ENCODE results near the gene KHDRBS1.
A peak's percentile ranks its signal among the peaks of the same experiment; 100 is the strongest.
"Not testable (repeated sequence)": the region's sequence is repeated elsewhere in the genome, so short reads cannot be mapped to it uniquely, and the experiment has no call there.

Gene KHDRBS1, protein sequence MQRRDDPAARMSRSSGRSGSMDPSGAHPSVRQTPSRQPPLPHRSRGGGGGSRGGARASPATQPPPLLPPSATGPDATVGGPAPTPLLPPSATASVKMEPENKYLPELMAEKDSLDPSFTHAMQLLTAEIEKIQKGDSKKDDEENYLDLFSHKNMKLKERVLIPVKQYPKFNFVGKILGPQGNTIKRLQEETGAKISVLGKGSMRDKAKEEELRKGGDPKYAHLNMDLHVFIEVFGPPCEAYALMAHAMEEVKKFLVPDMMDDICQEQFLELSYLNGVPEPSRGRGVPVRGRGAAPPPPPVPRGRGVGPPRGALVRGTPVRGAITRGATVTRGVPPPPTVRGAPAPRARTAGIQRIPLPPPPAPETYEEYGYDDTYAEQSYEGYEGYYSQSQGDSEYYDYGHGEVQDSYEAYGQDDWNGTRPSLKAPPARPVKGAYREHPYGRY

DNA sequence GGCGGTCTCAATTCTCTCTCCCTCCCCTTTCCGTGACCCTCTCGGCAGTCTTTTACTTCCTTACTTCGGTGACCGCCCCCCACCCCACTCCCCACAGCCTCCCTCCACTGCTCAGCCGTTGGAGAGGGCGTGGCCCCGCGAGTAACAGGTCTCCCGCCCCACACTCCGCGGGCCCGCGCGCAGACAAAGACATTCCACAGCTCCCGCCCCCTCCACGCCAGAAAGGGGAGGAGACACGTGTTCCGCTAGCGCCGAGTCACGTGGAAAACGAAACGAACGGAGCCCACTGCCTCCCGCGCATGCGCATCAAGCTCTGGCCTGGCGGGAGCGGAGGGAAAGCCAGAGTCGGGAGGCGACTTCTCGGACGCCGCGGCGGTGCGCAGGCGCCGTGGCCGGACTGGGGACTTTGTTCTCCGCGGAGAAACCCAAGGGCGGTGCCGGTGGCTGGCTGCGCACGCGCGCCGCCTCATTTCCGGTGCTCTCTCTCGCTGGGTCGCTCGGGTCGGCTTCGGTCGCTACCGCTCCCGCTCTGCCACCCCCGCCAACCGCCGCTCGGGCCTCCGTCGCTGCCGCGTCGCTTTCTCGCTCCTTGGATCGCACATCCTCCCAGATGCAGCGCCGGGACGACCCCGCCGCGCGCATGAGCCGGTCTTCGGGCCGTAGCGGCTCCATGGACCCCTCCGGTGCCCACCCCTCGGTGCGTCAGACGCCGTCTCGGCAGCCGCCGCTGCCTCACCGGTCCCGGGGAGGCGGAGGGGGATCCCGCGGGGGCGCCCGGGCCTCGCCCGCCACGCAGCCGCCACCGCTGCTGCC lies at the start of gene KHDRBS1:
Gene KHDRBS1 (plus strand): TSS at position 483 of the 813 bp plus-strand sequence. CDS start 128 bp downstream, at position 611.
- peak; percentile 97 for DNase-seq

DNA sequence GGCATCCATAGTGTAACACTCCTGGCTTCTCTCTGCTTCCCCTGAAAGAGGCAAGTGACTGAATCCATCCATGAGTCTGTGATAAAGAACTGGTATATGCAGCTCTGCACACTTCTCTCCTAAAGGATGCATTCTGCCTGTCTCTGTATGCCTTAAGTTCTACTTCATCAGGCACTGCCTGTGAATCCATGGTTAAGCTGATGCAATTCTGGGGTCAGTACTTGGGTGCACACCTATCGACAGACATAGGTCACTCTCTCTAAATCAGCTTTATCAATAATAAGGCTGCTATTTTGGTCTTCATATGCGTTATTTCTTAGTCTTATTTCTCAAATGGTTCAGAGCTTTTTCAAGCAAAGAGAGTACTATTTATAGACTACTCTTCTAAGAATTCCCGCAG lies 42.8 kb upstream of the KHDRBS1 start:
- DNase-seq: no peak

DNA sequence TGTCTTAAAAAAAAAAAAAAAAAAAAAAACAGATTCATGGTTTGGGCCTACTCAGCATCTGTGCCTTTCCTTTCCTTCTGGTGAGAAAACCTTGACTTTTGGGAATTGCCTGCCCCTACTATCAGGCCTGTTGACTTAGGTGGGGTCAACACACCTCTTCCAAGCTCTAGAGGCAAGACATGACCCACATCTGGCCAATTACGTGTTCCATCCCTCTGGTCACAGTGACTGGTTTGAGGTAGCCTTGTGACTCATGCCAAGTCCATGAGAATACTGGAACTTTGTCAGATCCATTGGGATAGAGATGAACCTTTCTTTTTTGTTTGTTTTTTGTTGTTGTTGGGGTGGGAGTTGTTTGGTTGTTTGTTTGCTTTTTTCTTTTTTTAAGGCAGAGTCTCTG lies 37.3 kb upstream of the KHDRBS1 start:
- no peak for DNase-seq

DNA sequence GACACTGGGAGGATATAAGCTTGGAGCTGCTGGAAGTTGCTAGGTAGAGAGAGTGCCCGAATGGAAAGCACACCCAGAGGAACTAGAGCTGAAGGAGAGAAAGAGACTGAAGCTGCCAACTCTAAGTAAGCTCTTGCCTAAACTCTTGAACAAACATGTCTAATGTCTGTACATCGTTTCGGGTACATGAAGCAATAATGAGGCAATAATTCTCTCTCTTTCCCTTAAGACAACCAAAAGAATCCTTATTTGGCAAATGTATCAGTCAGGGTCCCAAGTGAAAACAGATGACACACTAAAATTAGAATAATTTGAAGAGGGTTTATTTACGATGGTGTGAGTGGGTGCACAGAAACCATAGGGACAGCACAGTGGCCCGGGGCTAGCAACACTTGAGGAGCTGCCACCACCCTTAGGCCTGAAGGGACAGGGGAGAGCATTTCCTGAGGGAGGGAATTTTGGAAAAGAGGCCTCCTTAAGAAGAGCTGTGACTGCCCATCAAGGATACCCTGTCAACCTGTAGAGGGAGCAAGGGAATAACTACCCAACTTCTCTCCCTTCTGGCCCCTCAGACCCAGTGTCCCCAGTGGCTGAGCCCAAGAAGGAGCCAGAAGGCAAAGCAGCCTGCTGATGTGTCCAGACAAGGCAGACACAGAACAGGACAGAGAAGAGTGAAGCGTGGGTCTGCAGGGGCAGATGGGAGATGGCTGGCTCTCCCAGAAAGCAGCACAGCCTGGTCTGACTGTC lies 36.1 kb upstream of the KHDRBS1 start:
- no peak for DNase-seq

DNA sequence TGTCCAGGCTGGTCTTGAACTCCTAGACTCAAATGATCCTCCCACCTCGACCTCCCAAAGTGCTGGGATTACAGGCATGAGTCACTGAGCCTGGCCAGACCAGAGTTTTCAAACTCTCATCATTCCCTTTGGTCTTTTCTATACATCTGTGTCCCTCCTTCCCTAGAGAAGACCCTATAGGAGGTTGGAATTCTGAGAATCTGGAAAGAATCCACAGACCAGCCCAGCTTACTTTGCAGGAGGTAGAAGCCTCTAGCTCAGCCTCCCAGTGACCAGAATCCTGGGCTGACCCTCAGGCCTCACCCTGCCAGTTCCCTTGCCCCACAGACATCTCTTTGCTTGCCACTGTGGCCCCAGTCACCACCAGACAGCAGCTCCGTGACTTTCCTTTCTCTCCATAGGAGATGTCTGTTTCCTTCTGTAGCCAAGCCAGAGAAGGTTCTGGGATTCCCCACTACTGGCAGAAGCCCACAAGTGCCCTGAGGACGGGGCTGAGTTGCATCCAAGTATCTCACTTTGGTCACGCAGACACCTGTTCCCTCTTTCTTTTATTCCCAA lies 34.7 kb upstream of the KHDRBS1 start:
- DNase-seq: no peak

DNA sequence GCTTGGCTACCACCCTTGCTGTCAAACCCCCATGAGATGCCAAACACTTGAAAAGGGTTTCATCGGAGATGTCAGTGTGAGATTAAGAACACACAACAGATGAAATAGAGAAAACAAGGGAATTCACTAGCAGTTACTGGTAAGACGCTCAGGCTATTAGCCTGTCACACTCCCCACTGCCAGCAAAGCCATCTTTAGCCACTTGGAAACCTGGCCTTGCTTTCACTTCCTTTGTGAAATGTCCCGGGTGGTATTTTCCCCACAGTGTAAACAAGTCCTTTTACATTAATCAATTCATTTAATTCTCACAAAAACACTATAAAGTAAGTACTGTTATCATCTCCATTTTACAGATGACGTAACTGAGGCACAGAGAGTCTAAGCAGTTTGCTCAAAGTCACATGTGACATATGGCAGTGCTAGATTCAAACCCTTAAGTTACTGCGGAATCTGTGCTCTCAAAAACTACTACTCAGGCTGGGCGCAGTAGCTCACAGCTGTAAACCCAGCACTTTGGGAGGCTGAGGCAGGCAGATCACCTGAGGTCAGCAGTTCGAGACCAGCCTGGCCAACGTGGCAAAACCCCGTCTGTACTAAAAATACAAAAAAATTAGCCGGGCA lies 32.7 kb upstream of the KHDRBS1 start:
- DNase-seq: no peak

DNA sequence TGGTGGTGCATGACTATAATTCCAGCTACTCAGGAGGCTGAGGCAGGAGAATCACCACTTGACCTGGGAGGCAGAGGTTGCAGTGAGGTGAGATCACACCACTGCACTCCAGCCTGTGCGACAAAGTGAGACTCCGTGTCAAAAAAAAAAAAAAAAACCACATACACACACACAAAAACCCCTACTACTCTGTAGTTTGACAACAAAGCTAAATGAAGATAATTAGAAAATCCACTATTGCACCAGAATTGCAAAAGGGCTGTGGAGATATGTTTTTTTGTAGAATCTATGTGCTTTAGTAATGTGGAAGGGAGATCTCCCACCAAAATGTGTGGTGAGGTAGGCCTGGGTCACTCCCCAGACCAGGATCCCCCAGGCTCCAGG lies 32.2 kb upstream of the KHDRBS1 start:
- no peak for DNase-seq

DNA sequence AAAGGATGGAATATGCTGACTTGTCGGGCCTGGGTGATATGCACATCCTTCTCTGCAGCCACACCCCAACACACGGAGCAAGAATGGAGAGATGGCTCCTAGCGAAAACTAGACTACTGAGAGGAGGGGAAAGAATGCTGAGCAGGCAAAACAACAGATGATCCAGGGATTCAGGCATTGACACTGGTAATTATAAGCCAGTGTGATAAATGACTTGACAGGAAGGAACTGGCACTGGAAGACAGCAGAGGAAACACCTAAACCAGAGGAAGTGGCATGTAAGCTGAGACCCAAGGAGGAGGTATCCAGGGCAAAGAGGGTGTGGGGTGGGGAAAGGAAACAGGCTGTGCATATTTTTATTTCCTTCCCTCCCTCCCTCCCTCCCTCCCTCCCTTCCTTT lies 31.7 kb upstream of the KHDRBS1 start:
- DNase-seq: no peak

DNA sequence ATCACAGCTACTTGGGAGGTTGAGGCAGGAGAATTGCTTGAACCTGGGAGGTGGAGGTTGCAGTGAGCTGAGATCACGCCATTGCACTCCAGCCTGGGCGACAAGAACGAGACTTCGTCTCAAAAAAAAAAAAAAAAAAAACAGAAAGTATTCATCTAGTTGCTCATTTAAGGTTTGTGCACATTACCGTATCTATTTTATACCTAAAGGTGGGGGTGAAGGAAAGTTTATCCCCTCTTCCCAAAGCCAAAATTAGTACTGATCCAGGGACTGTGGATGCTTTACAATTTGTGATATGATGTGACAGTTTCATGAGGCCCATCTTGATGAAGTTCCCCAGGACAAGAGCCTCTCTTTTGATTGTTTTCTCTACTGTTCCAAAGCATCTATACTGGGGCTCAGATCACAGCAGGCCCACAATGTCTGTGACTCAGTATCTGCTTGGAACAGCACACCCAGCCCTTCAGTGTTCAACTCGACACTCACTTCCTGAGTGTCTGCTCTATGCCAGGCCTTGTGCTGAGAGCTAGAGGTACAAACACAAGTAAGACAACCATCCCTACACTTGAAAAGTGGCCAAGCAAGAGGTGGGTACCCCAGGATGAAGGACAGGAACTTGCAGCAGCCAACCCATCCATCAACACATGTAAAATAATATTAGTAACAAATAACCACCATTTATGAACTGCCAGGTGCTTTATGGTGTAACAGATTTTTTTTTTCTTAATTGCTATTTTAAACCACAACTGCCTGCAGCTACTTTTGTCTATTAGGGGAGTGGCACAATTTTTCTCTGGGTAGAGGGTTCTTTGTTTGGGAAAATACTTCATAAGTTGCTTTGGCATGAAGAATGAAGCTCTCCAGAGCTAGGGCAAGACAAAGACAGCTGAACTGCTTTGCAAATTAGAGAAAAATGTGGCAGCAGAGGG lies 29.0 kb upstream of the KHDRBS1 start:
- DNase-seq: no peak

DNA sequence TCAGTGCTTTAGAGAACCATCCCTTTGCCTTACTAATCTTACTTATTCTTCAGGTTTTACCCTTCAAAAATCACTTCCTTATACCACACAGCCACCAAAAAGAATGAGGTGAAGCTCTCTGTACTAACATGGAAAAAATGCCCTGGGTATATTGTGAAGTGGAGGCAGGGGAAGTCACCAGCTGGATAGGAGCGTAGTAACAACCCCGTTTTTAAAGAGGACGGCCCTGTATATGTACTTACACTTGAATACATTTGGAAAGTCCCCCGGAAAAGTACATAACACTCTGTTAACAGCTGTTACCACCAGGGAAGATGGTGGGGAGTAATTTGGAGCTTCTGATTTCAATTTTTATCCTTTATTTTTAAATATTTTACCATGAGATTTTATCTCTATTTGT lies 28.2 kb upstream of the KHDRBS1 start:
- DNase-seq: no peak

DNA sequence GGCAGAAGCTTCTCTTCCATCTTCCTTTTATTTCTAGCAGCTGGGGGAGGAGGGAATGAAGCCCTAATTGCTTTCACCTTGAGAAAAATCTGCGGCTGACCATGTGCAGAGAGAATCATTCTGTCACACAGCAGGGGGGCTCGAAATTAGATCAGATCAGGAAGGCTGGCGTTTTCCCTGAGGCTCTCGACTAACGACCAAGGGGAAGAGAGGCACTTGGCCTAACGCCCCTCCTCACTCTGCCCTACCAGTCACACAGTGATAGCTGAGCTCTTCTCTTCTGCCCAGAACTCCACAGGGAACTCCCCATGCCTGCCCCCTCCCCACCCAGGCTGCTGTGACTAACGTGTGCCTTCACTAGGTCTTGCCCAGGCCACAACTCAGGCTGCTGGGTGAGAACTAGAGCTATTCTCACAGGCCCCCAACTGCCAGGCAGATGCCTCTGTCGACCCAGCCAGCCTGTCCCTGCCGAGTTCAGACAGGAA lies 26.5 kb upstream of the KHDRBS1 start:
- DNase-seq: no peak

DNA sequence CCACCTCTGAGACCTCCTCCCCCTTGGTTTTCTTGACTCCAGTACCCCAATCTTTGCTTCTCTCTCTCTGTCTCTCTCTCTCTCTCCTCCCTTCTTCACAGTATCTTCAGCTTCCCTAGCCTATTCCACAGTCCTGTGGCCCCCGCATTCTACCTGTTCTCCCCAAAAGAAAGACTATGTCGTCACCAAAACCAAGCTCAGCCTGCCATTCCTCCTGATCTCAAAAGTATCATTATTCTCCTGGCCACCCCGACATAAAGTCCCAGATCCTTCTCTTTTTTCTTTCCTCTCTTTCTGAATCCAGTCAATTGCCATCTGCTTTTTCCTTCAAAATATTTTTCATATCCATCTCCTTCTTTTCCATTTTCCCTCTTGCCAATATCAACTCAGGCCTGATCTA lies 23.7 kb upstream of the KHDRBS1 start:
- no peak for DNase-seq

DNA sequence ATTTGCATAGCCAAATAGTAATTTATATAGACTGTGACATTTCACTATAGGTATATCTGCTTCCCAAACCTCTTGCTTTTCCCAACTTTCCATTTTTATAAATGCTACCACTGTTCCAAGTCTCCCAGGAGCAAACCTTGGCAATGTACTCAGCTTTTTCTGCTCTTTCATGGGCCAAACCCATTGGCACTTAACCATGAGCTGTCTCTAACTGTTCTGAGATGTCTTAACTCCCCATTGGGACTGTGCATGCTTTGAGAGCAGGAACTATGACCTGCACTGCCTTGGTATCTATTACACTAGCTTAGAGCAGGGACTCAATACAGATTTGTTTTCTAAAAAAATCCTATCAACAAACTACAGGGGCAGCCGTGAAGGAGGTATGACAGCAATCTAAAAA lies 22.5 kb upstream of the KHDRBS1 start:
- no peak for DNase-seq

DNA sequence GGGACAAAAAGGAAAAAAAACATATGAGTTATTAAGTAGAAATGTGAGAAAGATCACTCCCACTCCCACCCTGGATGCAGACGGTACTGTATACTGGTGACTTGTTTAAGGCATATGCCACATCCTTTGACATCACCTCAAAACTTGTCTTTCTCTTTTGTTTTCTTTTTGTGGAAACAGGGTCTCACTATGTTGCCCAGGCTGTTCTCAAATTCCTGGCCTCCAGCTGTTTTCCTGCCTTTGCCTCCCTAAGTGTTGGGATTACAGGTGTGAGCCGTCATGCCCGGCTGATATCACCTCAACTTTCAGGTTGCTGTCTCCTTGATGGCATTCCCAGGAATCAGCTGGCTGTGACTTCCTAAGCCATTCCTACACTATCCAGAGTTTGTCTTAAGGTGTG lies 18.4 kb upstream of the KHDRBS1 start:
- DNase-seq: no peak

DNA sequence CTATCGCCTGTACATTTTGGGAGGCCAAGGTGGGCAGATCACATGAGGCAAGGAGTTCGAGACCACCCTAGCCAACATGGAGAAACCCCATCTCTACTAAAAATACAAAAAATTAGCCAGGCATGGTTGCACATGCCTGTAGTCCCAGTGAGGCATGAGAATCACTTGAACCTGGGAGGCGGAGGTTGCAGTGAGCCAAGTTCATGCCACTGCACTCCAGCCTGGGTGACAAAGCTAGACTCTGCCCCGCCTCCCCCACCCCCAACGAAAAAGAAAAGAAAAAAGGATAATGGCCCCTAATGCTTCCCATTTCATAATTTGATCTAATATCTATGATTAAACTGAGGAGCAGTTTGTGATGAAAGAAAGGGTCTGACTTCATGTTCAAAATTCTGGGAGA lies 17.5 kb upstream of the KHDRBS1 start:
- not testable (repeated sequence) for DNase-seq

DNA sequence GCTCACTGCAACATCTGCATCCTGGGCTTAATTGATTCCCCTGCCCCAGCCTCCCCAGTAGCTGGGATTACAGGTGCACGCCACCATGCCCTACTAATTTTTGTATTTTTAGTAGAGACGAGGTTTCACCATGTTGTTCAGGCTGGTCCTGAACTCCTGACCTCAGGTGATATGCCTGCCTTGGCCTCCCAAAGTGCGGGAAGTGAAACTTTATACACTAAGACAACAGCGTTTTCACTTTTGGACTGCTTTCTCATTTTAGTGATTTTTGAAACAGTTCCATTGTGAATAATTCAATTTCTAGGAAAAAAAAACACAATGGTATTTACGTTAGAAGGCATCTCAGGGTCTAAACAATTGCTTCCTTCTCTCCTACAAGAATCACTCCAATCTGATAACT lies 11.8 kb upstream of the KHDRBS1 start:
- DNase-seq: no peak

DNA sequence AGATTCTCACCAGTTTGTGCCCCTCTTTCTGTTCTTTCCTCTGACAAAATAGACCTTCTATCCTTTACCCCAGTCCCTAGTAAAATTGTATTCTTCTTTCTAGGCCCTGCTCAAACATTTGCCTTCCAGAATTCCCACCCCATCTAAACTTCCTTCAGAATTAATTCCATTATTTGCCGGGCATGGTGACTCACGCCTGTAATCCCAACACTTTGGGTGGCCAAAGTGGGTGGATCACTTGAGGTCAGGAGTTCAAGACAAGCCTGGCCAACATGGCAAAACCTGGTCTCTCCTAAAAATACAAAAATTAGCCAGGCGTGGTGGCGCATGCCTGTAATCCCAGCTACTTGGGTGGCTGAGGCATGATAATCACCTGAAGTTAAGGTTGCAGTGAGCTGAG lies 11.4 kb upstream of the KHDRBS1 start:
- DNase-seq: not testable (repeated sequence)

DNA sequence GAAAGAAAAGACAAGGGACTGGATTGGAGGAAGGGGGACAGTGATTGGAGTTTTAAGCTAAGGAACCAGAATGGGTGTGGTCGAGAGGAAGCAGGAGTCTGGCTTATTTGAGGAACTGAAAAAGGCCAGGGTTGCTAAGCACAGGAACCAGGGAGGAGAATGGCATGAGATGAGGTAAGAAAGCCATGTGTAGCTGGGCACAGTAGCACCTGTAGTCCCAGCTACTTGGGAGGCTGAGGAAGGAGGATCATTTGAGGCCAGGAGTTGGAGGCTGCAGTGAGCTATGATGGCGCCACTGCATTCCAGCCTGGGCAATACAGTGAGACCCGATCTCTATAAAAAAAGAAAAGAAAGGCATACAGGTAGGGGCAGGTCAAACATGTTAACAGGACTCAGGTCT lies 8.1 kb upstream of the KHDRBS1 start:
- DNase-seq: no peak

DNA sequence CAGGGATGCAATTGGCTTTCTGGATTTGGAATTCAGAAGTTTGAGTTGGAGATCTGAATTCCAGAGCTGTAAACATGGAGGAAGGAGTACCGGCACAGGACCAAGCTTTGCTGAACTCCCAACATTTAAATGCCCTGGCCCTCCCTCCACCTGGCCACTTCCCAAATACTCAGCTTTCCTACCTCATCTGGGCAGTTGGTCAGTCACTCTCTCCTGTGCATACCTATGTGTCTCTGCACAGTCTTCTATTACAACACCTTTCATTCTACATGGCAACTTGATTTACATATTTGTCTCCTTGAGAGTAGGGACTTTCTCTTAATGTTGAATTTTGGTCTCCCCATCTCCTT lies 6.1 kb upstream of the KHDRBS1 start:
- no peak for DNase-seq

DNA sequence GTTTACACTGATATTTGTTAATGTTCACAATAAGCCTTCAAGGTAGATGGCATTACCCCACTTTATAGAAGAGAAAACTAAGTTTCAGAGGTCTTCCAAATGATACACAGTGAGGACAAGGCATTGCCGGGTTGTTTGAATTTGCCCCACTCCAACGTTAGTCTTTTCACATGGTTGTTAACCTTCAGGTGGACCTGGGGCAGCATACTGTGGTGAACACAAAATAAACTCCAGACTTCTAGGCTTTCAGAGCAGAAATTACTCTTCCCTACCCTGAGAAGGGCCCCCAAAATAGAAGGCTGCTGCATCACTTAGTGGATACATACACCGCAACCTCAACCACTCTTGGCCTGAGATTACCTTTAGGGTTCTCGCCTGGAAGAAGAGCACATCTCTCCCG lies 3.4 kb upstream of the KHDRBS1 start:
- no peak for DNase-seq

DNA sequence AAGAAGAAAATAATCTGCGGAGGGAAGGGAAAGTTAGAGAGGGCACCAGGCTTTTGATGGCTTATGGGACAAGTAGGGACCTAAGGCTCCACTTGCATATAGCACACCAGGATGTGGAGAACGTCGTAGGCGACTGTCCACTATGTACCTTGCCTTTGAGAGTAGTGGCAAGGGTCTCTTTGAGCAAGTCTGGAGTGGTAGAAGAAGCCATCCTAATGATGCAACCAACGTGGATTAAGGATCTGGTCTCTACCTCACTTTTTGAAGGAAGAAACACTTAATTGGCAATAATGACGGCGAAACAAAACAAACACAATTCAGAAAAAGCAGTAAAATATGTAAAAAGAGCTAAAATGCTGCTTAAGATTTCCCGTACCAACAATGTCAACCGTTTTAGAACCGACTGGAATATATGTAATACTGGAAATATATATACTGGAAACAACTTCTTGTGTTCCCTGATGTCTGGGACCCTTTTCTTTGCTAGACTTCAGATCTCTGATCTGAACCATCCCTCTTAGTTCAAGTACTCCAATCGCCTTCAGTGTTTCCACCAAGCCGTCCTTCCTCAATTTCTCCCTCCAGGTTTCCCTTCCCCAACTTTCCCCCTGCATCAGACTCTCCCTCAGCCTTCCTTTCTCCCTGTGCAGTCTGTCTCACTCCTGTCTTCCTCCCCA lies 821 bp upstream of the KHDRBS1 start:
- no peak for DNase-seq

Data from kidney glomerular epithelial cell (primary cell).